ENCODE measurements around the gene ADD1.

The ADD1 gene

DNA sequence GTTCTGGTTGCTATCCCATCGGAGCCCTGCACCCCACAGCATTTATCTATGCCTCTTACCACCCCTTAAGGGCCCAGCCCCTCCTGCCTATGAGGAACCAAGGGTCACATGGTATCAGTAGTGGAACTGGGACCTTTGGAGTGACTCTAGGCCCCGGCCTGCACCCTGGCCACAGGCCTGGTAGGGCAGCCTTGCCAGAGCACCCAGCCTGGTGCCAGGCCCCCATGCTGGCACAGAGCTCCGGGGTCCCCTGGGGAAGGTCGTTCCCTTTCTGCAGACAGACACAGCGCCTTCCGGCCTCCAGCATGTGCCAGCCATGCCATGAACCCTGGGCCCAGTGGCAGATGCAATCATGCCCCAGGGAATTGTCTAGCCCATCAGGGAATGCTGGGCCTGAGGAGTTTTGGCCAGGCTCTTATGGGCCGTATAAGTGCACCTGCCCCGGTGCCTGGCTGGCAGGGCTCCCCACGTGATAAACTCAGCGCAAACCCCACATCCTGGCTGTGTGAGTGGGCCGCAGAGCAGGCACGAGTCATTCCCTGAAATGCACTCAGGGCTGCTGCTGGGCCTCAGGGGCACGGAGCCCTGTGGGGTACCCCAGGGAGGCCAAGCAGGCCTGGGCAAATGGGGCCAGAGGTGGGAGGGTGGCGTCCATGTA lies 19.8 kb upstream of the ADD1 start:
- TF ChIP-seq, protein P1, sequence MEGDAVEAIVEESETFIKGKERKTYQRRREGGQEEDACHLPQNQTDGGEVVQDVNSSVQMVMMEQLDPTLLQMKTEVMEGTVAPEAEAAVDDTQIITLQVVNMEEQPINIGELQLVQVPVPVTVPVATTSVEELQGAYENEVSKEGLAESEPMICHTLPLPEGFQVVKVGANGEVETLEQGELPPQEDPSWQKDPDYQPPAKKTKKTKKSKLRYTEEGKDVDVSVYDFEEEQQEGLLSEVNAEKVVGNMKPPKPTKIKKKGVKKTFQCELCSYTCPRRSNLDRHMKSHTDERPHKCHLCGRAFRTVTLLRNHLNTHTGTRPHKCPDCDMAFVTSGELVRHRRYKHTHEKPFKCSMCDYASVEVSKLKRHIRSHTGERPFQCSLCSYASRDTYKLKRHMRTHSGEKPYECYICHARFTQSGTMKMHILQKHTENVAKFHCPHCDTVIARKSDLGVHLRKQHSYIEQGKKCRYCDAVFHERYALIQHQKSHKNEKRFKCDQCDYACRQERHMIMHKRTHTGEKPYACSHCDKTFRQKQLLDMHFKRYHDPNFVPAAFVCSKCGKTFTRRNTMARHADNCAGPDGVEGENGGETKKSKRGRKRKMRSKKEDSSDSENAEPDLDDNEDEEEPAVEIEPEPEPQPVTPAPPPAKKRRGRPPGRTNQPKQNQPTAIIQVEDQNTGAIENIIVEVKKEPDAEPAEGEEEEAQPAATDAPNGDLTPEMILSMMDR (IDR thresholded peaks at IDR 0.05; ENCODE audit: control insufficient read depth, insufficient read depth, low read depth, low read length, missing control alignments) = no peak
- no peak overlapping the region for H3K4me3 ChIP-seq (ENCODE audit: control insufficient read depth, low read depth, low read length)
- DNase-seq (ENCODE audit: low read depth) = no peak

DNA sequence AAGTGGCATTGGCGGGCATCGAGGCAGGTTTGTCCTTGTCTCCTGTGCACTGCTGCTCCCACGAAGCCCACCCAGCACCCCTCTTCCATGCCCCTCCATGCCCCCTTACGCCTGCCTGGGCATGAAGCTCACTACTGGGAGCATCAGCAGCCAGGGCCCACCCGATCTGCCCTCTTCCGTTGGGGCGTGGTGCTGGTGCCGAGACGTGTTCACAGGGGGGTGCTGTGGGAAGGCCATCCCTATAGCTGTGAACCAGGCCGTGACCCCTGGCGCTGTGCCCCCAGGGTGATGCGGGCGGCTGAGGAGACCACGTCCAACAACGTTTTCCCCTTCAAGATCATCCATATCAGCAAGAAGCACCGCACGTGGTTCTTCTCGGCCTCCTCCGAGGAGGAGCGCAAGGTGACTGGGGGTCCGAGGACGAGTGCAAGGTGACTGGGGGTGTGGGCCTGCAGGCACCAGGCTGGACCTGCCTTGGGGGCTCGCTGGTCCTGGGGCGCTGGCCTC lies 19.3 kb upstream of the ADD1 start:
- TF ChIP-seq, protein P1 (IDR thresholded peaks at IDR 0.05; ENCODE audit: control insufficient read depth, insufficient read depth, low read depth, low read length, missing control alignments) = no peak
- H3K4me3 ChIP-seq (ENCODE audit: control insufficient read depth, low read depth, low read length) = no peak overlapping the region
- DNase-seq (ENCODE audit: low read depth) = no peak

DNA sequence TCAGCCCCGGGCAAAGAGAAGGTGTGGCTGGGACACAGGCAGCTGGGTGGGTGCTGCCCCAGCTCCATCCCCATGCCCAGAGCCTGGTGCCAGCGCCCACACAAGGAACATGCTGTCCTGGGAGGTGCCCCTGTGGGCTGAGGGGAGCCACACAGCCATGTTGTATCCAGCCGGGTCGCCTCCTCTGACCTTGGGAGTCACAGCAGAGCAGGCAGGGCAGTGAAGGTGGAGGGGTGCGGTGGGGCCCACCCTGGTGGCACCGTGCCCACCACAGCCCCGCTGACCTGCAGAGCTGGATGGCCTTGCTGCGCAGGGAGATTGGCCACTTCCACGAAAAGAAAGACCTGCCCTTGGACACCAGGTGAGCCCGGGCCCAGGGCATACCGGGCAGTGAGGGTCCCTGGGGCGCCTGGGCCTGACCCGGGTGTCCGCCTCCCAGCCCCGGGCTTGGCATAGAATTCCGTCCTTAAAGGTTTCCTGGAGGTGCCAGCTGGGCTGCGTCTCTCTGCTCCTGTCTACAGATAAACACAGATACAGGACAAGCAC lies 18.7 kb upstream of the ADD1 start:
- no peak overlapping the region for H3K4me3 ChIP-seq (ENCODE audit: control insufficient read depth, low read depth, low read length)
- TF ChIP-seq, protein P1 (IDR thresholded peaks at IDR 0.05; ENCODE audit: control insufficient read depth, insufficient read depth, low read depth, low read length, missing control alignments) = no peak
- no peak for DNase-seq (ENCODE audit: low read depth)

DNA sequence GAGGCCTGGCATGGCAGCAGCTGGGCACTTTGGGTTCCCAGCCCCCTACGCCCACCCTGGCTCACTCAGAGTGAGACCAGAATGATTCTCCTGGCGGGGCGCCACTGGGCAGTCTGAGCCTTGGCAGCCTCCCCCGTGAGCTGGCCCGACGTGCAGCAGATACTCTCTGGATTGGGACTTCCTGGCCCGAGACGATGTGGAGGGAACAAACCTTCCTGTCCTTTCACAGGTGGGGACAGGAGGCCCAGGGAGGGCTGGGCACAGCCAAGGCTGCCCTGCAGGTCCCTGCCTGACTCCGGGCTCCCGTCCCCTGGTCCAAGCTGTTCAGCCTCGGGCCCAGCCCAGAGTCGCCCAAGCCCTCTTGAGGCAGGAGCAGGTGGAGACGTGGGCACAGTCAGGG lies 17.9 kb upstream of the ADD1 start:
- TF ChIP-seq, protein P1 (IDR thresholded peaks at IDR 0.05; ENCODE audit: control insufficient read depth, insufficient read depth, low read depth, low read length, missing control alignments) = no peak
- no peak for DNase-seq (ENCODE audit: low read depth)
- H3K4me3 ChIP-seq (ENCODE audit: control insufficient read depth, low read depth, low read length) = no peak overlapping the region

GRCh38 chr4:2827071-2827873 lies 16.4 kb upstream of the ADD1 start:
- no peak for DNase-seq (ENCODE audit: low read depth)
- TF ChIP-seq, protein P1 (IDR thresholded peaks at IDR 0.05; ENCODE audit: control insufficient read depth, insufficient read depth, low read depth, low read length, missing control alignments) = no peak

GRCh38 chr4:2827874-2828751 lies 15.5 kb upstream of the ADD1 start:
- DNase-seq (ENCODE audit: low read depth) = no peak
- no peak overlapping the region for H3K4me3 ChIP-seq (ENCODE audit: control insufficient read depth, low read depth, low read length)
- TF ChIP-seq, protein P1 (IDR thresholded peaks at IDR 0.05; ENCODE audit: control insufficient read depth, insufficient read depth, low read depth, low read length, missing control alignments) = no peak

More at GRCh38 chr4:2827071-2827873, 16.4 kb upstream of the ADD1 start:
- no peak overlapping the region for H3K4me3 ChIP-seq (ENCODE audit: control insufficient read depth, low read depth, low read length)

Data from AG09309 (cell line).